ENCODE results near the gene PTPRC.
A peak's percentile ranks its signal among the peaks of the same experiment; 100 is the strongest.

PTPRC gene

DNA sequence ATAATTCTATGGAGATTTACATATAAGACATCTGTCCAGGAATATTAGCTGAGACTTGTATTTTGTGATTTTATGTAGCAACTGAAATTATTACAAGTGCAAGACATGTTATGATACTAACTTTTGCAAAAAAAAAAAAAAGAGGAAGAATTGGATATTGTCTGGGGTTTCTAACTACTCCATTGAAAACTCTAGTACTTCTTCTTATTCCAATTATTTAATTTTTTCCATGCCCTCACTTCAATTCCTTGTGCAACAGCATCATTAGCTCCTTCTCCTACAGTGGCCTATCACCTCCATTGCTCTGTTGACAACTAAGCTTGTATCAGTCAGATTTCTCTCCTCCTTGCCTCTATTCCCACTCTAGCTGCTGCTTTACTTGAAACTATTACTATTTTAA, 126.6 kb downstream of the PTPRC start:
- no peak for DNase-seq

DNA sequence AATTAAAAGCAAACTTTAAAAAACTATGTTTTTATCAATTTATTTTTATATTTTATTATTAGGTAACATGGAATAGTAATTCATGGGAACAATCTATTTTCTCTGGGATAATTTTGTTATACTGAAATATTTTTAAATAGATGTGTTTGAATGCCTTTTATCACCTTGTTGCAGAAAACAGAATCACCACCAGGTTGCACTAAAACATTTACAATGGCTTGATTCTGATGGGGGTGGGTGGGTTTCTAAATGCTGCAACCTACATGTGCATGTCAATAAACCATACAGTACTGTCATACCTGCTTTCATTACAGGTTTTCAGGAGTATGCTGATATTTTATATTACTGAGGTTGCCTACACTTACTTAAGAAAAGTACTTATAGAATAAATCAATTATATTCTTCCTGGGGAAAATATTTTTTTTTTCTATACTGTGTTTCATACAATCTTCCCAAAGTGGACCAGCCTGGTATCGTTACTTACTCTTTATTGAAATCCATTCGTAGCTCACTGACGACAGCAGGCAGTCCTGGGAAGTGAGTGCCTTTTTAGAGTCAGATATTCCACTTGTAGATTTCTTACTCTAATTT, 132.8 kb downstream of the PTPRC start:
- DNase-seq, result peak; percentile 32

DNA sequence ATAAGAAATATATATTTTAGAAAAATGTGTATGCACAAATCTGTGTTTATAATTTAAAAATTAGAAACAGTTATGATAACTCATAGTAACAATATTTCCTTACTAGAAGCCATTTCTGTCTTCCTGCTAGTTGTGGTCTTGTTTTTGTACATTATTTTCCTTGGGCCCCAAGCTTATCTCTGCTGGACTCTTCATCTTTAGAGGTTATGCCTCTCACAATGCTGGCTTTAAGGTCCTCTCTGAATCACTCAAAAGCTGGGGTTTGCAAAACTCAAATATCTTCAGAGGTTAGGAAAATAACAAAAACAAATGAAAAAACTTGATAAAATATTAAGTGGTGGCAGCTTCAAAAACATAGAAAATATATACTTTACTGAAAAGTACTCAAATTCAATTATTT, 133.8 kb downstream of the PTPRC start:
- no peak for DNase-seq

DNA sequence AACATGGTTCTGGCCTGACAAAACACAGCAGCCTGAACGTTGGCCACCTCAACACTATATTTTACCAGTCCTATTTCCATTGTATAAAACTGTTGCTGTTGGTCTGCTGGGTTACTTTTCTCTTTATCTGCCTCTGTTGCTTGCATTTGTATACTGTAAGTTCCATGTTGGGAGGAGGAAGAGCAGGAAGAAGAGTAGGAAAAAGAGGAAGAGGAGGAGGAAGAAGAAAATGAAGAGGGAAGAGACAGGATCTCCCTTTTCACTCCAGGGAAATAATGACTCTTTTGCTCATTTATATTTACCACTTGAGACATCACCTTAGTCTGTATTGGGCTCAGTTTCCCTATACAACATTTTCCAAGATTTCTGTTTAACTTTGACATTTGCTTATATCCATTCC, 134.2 kb downstream of the PTPRC start:
- no peak for DNase-seq

DNA sequence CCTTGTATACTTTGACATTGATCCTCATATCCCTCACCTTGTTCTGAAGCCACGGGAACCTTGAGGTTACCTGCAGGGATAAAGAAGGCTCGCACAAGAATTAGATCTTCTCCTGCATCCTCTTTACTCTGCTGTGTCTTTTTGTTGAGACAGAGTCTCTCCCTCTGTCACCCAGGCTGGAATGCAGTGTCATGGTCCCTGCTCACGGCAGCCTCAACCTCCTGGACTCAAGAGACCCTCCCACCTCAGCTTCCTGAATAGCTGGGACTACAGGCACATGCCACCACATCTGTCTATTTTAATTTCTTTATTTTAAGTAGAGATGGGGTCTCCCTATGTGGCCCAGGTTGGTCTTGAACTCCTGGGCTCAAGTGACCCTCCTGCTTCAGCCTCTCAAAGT, 134.7 kb downstream of the PTPRC start:
- DNase-seq, result no peak

DNA sequence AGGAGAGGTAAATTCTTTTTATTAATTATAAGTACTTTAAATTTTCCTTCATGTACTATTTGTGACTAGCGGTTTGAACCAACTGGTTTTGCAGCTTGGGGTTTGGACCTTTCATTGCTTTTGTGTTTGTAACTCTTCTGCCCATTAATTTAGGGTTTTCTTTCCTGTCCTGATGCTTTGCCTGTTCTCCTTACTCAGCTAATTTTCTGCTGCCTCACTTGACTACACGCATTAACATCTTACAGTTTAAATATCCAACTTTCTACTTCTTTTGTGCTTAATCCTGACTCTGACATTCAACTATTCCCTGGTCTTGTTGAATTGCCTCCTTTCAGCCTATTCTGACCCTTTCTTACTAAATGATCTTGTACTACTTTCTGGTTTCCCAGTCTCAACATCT, 135.6 kb downstream of the PTPRC start:
- no peak for DNase-seq

DNA sequence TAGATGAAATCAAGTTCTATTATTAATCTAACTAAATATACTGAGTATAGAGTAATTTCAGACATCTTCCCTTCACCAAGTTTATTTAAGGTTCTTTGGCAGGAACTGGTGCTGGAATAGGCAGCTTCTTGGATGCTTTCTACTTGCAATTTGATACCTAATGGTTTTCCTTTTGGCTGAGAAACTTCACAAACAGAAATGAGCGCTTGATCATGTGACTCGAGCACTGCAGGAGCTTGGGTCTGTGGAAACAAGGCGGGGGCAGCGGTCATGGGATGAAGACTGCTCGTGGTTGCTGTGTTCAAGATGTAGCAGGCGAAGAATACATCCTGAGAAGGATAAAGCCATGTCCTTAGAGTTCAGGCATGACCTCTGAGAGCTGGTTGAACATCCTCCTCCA, 136.8 kb downstream of the PTPRC start:
- DNase-seq, result no peak

DNA sequence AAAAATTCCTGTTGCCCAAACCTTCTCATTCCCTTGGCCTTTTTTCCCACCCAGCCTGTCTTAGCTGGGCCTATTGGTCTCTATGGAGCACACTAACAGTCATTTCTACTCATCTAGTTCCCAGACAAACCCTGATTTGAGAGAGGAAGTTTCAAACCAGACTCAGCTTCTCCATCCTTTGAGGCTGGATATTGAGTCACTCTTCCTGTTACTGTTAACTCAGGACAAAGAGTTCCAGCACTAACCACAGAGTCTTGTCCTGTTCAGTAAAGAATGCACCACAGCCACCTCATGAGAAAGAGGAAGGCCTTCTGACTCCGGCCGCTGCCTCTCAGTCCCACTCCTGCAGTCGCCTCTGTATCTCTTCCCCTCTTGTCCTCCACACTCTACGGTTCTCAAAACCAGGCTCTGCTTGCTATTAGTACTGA, 137.8 kb downstream of the PTPRC start:
- no peak for DNase-seq

DNA sequence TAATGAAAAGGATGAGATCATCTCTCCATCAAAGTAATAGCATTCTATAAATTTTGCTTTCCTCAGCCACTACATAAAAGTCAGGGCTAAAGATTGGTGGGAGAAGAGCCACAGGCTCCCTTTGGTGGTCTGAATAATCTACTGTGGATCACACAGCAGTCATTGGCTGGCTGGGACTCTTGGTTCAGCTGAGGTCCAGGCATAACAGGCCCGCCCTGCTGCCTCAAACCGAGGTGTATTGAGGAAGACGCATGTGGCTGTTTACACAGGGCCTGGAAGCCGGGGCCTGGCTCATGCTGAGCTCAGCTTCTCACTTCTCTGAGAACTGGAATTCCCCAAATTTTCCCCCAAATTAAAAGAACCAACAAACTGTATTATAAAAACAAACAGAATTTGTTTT, 139.2 kb downstream of the PTPRC start:
- no peak for DNase-seq

DNA sequence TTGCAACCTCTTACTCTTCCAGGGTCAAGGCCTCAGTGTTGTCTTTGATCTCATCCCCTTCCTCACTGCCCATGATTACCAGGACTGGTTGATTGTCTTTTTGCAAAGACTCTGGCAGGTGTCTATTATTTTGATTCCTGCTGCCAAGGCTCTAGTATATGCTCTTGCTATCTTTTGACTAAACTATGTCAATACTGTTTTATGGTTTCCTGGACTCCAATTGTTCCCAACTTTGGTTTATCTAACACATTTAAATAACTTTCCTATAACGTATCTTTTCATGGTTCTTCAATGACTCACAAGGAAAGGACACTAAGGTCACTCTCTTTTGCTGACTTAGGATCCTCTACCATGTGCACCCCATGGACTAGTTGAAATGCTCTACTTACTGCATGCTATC, 141.5 kb downstream of the PTPRC start:
- no peak for DNase-seq

DNA sequence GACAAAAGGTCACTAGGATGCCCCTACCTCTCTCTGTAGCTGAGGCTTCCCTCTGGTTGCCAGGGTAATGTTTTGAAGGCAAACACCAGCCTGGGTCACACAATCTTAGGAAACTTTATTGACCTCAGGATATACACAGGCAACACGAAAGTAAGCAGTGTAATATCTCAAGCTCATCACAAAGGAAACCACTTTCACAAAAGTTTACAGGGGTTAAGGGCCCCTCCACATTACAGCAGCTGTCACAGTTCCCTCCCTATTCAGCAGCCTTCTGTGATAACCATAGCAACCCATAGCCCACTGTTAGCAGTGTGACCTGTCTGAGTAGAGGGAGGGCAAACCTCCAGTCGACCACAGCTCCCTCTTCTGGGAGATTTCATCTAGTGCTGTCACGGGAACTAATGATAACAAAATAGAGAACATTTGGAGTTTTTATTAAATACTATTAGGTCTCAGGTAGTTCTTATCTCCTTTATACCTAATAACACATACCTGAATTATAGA, 149.8 kb downstream of the PTPRC start:
- DNase-seq, result peak; percentile 59

DNA sequence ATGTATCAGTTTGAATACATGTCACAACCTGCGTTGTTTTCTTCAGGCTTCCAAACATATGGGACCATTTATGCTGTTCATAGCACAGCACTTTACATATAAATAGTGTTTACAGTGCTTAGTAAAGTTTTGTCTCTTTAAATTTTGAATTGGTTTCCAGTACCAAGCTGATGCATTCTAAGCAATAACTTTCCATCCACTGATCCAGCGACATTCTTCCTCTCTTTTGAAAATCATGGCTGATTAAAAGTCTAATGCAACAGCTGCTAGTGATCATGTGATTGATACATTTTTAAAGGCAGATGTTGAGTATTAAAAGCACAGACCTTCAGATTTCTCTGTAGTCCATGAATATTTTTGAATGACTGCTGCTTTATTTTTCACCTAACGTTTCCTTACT, 154.9 kb downstream of the PTPRC start:
- no peak for DNase-seq

DNA sequence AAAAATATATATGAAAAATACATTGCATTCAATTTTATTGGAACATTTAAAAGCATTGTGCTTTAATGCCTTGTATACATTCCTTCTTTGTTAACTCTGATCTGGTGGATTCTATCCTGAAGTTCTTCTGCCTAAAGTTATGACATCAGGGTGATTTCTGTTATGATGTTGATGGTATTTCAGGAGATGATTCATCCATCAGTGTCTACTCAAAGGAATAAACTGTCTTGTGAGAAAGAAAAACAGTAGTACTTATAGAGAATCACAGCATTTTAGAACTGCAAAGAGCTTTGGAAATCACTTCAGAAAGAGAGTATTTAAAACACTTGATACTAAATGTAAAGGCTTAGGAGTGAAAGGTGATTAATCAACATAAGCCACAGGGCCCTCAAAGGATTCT, 155.7 kb downstream of the PTPRC start:
- no peak for DNase-seq

DNA sequence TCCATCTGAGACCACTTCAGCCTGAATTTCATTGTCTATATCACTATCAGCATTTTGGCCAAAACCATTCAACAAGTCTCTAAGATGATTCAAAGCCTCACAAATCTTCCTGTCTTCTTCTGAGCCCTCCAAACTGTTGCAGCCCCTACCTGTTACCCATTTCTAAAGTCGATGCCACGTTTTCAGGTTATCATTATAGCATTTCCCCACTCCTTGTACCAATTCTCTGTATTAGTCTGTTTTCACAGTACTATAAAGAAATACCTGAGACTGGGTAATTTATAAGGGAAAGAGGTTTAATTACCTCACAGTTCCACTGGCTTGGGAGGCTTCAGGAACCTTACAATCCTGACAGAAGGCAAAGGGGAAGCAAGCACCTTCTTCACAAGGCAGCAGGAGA, 158.8 kb downstream of the PTPRC start:
- no peak for DNase-seq

DNA sequence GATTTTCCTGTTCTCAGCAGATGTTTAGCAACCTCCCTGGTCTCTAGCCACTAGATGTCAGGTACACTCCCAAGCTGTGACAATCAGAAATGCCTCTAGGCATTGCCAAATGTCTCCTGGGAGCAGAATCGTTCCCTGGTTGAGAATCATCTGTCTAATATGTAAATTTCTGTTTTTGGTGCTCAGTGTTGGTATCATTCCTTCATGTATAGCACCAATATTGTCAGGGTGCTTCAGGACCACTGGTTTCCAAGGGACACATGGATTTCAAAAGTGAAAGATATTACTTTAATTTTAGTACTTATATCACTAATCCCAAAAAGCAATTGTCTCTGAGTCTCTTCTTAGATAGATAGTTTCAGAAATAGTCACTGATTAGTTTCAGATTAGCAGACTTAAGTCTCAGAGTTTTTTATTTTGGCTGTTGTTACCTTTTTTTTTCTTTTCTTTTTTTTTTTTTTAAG, 160.1 kb downstream of the PTPRC start:
- DNase-seq, result peak; percentile 2

DNA sequence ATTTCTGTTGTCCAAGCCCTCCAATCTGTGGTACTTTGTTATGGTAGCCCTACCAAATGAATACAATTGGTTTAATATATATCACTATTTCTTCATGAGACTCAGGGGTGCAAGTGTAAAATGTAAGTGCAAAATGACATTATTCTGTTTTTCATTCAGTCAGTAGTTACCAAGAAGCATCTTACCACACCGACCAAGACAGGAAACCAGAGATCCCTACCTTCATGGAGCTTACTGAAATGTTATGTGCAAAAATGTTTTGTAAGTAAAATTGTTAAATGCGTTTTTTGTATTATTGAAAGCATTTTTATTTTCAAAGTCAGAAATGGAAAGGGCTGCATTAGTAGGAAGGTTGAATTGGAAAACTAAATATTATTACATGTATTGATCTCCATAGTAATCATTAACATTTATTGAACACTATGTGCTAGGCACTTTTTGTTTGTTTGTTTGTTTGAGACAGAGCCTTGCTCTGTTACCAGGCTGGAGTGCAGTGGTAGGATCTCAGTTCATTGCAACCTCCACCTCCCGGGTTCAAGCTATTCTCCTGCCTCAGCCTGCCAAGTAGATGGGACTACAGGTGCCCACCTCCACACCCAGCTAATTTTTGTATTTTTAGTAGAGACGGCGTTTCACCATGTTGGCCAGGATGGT, 166.8 kb downstream of the PTPRC start:
- no peak for DNase-seq

DNA sequence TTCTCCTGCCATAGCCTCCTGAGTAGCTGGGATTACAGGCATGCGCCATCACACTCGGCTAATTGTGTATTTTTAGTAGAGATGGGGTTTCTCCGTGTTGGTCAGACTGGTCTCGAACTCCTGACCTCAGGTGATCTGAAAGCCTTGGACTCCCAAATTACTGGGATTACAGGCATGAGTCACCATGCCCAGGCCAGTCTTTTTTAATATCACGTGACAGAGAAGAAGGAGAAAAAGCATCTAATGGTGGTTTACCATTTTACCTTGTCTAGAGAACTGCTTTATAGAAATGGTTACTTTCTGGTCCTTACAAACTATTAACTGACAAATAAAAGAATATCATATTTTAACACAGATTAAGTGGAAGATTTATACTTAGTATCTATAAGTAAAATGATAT, 168.0 kb downstream of the PTPRC start:
- no peak for DNase-seq

All from CD4-positive, alpha-beta T cell treated with Interleukin-10 for 1 hour (primary cell).